Measurements from ENCODE around the gene PSD4. TPM values are rescaled to one million over a fixed set of nuclear protein-coding genes. Genes with fewer than 3 reads are reported as not detected.

PSD4 gene
- polyA plus RNA-seq, 2 of the 4 experiments (the other 2 are of a cell fraction) = 5.4 to 21.6 TPM

- DNase-seq (ENCODE audit: low read depth in 1 of 2, low spot score in 1 of 2) (no peak), FAIRE-seq (no peak), ATAC-seq (peak in 1 of 2 experiments; percentile 20; a peak in 1 of 6 replicates)
- Histone ChIP-seq H3K9me3 (no peaks in the 10 kb centered on the region), H3K4me2 (no peak overlapping the region), H3K4me3 (no peak overlapping the region), H3K4me1 (no peaks in the 10 kb centered on the region), H3K27ac (no peak overlapping the region)
- ChIA-PET CTCF (interaction anchor here (0.9 to 6.3 kb wide), 9 partner anchors 8 to 216 kb away, joined by 3 to 41 read pairs (median 4); no protein-coding TSS in a partner anchor), POLR2A (no interaction called here)
- TF ChIP-seq POLR2AphosphoS2 (conservative IDR thresholded peaks at IDR 0.05; ENCODE audit: low read length) (no peak), NFE2L2 (conservative IDR thresholded peaks at IDR 0.05; ENCODE audit: low read length) (no peak), FOSB (CRISPR knock-in tag; IDR thresholded peaks at IDR 0.05) (no peak), EP300 (IDR thresholded peaks at IDR 0.05) (no peak), KDM5A (IDR thresholded peaks at IDR 0.05) (no peak), ELK1 (IDR thresholded peaks at IDR 0.05; ENCODE audit: low read depth, low read length) (no peak), KDM1A (IDR thresholded peaks at IDR 0.05; ENCODE audit: low read depth) (no peak), ZNF302 (CRISPR knock-in tag; IDR thresholded peaks at IDR 0.05) (no peak), POLR2A (IDR thresholded peaks at IDR 0.05; ENCODE audit: low read length) (no peak), RCOR1 (IDR thresholded peaks at IDR 0.05; ENCODE audit: low read depth, low read length) (no peak), JUNB (IDR thresholded peaks at IDR 0.05) (no peak), MAFK (IDR thresholded peaks at IDR 0.05; ENCODE audit: partially characterized antibody) (no peak), EHMT2 (IDR thresholded peaks at IDR 0.05; ENCODE audit: low read depth) (no peak), PBX3 (IDR thresholded peaks at IDR 0.05) (no peak)
- 63% methylated on average over 8 of the region's 8 CpGs for WGBS (ENCODE audit: missing lambda C conversion rate)
Measured at GRCh38 chr2:113175042-113175628, 1.4 kb downstream of the PSD4 start.

- FAIRE-seq (no peak), ATAC-seq (no peak), DNase-seq (ENCODE audit: low read depth in 1 of 2, low spot score in 1 of 2) (no peak)
- no peaks in the 10 kb centered on the region for H3K9me3 ChIP-seq
- H3K4me3 ChIP-seq = no peak overlapping the region
- ChIA-PET CTCF (interaction anchor here (0.9 to 6.3 kb wide), 5 partner anchors 7 to 214 kb away, joined by 3 to 41 read pairs (median 4); no protein-coding TSS in a partner anchor), POLR2A (no interaction called here)
- H3K4me2 ChIP-seq = no peak overlapping the region
- H3K4me1 ChIP-seq = no peaks in the 10 kb centered on the region
- H3K27ac ChIP-seq = no peak overlapping the region
- 69% methylated on average over 11 of the region's 11 CpGs for WGBS (ENCODE audit: missing lambda C conversion rate)
- no peak for TF ChIP-seq KDM1A (IDR thresholded peaks at IDR 0.05; ENCODE audit: low read depth)
- TF ChIP-seq CHD2 (IDR thresholded peaks at IDR 0.05; ENCODE audit: low read length, partially characterized antibody) = no peak
- no peak for TF ChIP-seq PBX3 (IDR thresholded peaks at IDR 0.05)
- no peak for TF ChIP-seq FOSB (CRISPR knock-in tag; IDR thresholded peaks at IDR 0.05)
- TF ChIP-seq HEYL (CRISPR knock-in tag; IDR thresholded peaks at IDR 0.05) = no peak
- TF ChIP-seq RNF2 (IDR thresholded peaks at IDR 0.05; ENCODE audit: borderline replicate concordance, low read depth) = no peak
- TF ChIP-seq REST (IDR thresholded peaks at IDR 0.05) = no peak
- no peak for TF ChIP-seq ZNF302 (CRISPR knock-in tag; IDR thresholded peaks at IDR 0.05)
- TF ChIP-seq KDM5A (IDR thresholded peaks at IDR 0.05) = no peak
- no peak for TF ChIP-seq CBX8 (IDR thresholded peaks at IDR 0.05)
- TF ChIP-seq ZFP36 (IDR thresholded peaks at IDR 0.05; ENCODE audit: borderline replicate concordance, partially characterized antibody) = no peak
- TF ChIP-seq RFX5 (IDR thresholded peaks at IDR 0.05) = no peak
- TF ChIP-seq ZC3H11A (IDR thresholded peaks at IDR 0.05) = no peak
- TF ChIP-seq CHD4 (IDR thresholded peaks at IDR 0.05; ENCODE audit: borderline replicate concordance) = no peak
- no peak for TF ChIP-seq HES2 (IDR thresholded peaks at IDR 0.05)
- no peak for TF ChIP-seq HOXB13 (CRISPR knock-in tag; IDR thresholded peaks at IDR 0.05; ENCODE audit: low read depth)
- no peak for TF ChIP-seq ATOH8 (CRISPR knock-in tag; IDR thresholded peaks at IDR 0.05; ENCODE audit: low read depth)
- TF ChIP-seq PHF8 (IDR thresholded peaks at IDR 0.05; ENCODE audit: borderline replicate concordance, low read depth) = no peak
Measured at GRCh38 chr2:113175736-113176695, 2.2 kb downstream of the PSD4 start.

All from A549 (cell line).